ENCODE data around the gene BRF1.
A peak's percentile ranks its signal among the peaks of the same experiment; 100 is the strongest.
"Not testable (repeated sequence)": the region's sequence is repeated elsewhere in the genome, so short reads cannot be mapped to it uniquely, and the experiment has no call there.

BRF1 gene

GRCh38 chr14:105300542-105301102, at the start of gene BRF1:
TSS of gene BRF1 (minus strand) at chr14:105301001. CDS start at chr14:105300629, 372 bp downstream.
- peak within 1 kb of the TSS; percentile 57 to 95 (median 80) for H3K4me3 ChIP-seq
- peak within 1 kb of the TSS; percentile 31 to 97 (median 90) for H3K27ac ChIP-seq

GRCh38 chr14:105349992-105350391, 49.2 kb upstream of the BRF1 start:
- Histone ChIP-seq H3K27ac (no peak overlapping the region), H3K4me3 (no peak overlapping the region)

GRCh38 chr14:105348945-105349699, 48.3 kb upstream of the BRF1 start:
- no peak overlapping the region for H3K27ac ChIP-seq

GRCh38 chr14:105348169-105348944, 47.6 kb upstream of the BRF1 start:
- no peak overlapping the region for H3K27ac ChIP-seq
- H3K4me3 ChIP-seq = no peak overlapping the region

More at GRCh38 chr14:105348945-105349699, 48.3 kb upstream of the BRF1 start:
- H3K4me3 ChIP-seq = no peak overlapping the region

GRCh38 chr14:105347587-105347968, 46.8 kb upstream of the BRF1 start:
- H3K27ac ChIP-seq = no peak overlapping the region
- H3K4me3 ChIP-seq = no peak overlapping the region

- Histone ChIP-seq H3K27ac (no peak overlapping the region), H3K4me3 (no peak overlapping the region)
These were observed 46.2 kb upstream of the BRF1 start for GRCh38 chr14:105346876-105347586.

- no peak overlapping the region for H3K27ac ChIP-seq
- H3K4me3 ChIP-seq = no peak overlapping the region
These were observed 45.4 kb upstream of the BRF1 start for GRCh38 chr14:105346200-105346533.

GRCh38 chr14:105343194-105343593, 42.4 kb upstream of the BRF1 start:
- Histone ChIP-seq H3K4me3 (no peak overlapping the region), H3K27ac (no peak overlapping the region)

- peak overlapping the region in 6 of 21 experiments; percentile 3 to 55 (median 34) for H3K27ac ChIP-seq
- no peak overlapping the region for H3K4me3 ChIP-seq
These were observed 40.3 kb upstream of the BRF1 start for GRCh38 chr14:105340821-105341733.

- Histone ChIP-seq H3K27ac (peak overlapping the region in 2 of 21 experiments; percentile 13 to 48), H3K4me3 (no peak overlapping the region)
These were observed 37.4 kb upstream of the BRF1 start for GRCh38 chr14:105337966-105338741.

GRCh38 chr14:105337433-105337832, 36.6 kb upstream of the BRF1 start:
- no peak overlapping the region for H3K4me3 ChIP-seq
- H3K27ac ChIP-seq = no peak overlapping the region

GRCh38 chr14:105336477-105337287, 35.9 kb upstream of the BRF1 start:
- H3K4me3 ChIP-seq = no peak overlapping the region
- H3K27ac ChIP-seq = no peak overlapping the region

GRCh38 chr14:105335735-105336476, 35.1 kb upstream of the BRF1 start:
- H3K27ac ChIP-seq = peak overlapping the region in 1 of 21 experiments; percentile 15

GRCh38 chr14:105335231-105335542, 34.4 kb upstream of the BRF1 start:
- not testable (repeated sequence) for H3K4me3 ChIP-seq
- peak overlapping the region in 1 of 21 experiments; percentile 15 for H3K27ac ChIP-seq

More at GRCh38 chr14:105335735-105336476, 35.1 kb upstream of the BRF1 start:
- H3K4me3 ChIP-seq = no peak overlapping the region

GRCh38 chr14:105334383-105335230, 33.8 kb upstream of the BRF1 start:
- no peak overlapping the region for H3K4me3 ChIP-seq
- H3K27ac ChIP-seq = no peak overlapping the region
